ENCODE results near the gene NR2E3.
A peak's percentile ranks its signal among the peaks of the same experiment; 100 is the strongest.

The NR2E3 gene

DNA sequence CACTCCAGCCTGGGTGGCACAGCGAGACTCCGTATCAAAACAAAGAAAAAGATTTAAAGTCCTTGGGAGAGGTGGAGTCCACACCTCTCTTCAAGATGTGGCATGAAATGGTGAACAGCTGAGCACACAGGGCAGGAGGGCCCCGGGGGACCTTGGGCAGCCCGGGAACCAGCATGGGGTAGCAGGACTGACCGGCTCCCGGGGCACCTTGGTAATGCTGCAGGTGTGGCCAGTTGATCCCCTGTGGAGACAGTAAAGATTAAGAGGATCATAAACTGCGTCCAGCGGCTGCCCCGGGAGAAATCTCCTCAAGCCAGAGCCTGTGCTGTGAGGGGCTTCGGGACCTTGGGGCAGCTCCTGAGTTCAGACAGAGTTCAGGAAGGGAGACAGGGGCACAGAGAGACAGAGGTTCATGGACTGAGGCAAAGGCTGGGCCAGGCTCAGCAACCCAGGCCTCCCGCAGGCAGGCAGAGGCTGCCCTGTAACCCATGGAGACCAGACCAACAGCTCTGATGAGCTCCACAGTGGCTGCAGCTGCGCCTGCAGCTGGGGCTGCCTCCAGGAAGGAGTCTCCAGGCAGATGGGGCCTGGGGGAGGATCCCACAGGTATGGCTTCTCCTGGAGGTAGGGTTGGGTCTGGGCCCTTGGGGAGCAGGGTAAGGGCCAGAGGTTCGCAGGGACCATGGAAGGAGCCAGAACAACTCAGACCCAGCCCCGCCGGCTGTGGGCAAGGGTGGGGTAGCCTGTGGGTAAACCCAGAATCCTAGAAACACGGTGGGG, at the start of gene NR2E3:
NR2E3 (plus strand) TSS at position 299 of the 780 bp plus-strand sequence; CDS start at position 489, 190 bp downstream.
- DNase-seq = no peak

DNA sequence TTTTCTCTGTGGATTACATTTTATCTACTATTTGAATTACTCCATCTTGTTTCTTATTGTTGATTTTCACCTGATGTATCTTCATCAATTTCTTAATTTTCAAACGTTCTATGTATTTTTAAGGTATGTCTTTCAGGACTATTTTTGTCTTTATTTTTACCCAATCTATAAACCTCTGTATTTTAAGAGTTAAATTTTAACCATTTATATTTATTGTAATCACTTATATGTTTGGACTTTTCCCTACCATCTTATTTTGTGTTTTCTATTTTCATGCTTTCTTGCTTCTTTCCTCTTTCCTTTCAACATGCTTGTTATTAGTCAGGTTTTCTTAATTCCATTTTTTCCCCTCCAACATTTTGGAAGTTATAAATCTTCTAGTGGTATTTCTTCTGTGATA, 49.5 kb upstream of the NR2E3 start:
- DNase-seq = no peak

DNA sequence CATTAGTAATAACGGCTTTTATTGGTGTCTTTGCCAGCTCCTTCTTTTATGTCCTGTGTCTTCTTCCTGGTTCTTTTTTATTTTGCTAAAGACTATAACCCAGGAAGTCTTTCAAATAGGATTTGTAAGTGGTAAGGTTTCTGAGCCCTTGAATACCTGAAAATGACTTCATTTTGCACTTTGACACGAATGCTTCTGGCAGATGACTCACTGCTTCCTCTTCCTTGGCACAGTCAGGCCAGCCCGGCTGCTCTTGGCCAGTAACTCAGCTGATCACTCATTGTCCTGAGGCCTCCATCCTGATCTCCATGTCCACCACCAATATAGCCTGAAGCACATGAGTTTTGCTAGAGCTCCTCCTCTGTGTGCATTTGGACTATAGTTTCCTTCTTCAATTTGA, 48.7 kb upstream of the NR2E3 start:
- DNase-seq = no peak

DNA sequence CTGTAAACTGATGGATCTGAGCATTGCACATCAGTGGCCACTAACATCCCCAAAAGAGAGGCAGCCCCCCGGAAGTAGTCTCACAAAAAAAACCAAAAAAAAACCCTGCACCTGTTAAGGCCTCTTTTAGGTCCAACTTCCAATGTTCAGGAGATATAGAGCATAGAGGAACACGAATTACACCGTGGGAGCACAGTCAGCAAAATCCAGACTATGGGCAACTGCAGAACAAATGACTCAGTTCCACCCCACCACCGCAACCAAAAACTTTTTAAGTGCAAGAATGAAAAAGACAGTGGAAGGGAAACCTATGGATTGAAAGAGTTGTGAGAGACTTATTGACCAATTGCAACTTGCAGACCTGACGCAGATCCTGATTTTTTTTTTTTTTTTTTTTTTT, 42.2 kb upstream of the NR2E3 start:
- no peak for DNase-seq

DNA sequence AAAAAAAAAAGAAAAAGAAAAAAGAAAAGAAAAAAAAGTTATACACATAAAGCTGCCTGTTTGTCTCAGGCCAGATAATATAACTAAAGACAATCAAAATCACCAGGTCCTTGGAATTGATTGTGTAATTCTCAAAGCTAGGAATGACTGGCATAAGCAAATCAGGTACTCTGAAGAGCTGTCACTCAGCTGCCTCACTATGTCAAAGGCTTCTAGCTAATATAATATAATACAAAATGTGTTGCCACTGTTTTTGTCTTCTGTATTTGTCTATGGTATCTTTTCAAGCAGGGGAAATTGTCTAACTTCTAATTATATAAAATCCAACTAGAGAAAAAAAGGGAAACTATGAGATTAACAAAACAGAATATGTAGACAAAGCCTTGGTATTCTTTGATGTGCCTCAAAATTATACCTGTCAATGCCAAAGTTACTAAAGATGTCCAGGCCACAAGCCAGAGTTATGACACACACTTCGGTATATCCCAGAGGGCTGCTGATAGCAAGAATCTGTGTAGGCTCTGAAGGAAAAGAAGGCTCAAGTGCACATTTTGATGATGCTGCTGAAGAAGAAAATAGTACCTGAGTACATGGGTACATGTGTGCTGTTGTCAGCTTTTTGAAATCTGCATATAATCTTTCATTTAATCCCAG, 37.0 kb upstream of the NR2E3 start:
- no peak for DNase-seq

DNA sequence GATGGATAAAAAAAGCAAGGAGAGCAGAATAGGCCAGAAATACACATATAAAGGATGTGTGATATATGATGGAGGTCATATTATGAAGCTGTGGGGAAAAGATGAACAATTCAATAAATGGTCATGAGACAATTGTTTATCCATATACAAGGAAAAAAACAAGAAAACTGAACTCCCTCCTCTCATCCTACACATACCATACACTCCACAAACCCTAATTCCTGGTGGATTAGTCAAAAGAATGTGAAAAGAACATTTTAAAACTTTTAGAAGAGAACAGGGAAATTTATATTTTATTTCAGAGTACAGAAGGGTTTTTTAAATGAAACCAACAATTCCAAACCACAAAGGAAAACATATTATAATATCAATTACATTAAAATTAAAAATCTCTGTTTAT, 34.5 kb upstream of the NR2E3 start:
- DNase-seq = no peak

DNA sequence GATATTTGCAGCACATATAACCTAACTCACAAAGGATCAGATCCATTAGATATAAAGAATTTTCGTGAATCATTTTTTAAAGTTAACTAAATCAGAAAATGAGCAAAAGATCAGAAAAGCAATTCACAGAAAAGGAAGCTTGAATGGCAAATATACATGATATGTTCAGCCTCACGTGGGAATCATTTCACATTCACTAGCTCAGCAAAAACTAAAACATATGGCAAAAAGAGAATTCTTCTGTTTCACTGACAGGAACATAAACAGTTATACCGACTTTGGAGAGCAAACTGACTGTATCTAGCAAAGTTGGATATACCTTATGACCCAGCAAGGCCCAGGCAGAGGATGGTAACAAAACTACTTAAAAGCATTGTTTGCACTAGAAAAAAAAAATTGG, 34.0 kb upstream of the NR2E3 start:
- no peak for DNase-seq

DNA sequence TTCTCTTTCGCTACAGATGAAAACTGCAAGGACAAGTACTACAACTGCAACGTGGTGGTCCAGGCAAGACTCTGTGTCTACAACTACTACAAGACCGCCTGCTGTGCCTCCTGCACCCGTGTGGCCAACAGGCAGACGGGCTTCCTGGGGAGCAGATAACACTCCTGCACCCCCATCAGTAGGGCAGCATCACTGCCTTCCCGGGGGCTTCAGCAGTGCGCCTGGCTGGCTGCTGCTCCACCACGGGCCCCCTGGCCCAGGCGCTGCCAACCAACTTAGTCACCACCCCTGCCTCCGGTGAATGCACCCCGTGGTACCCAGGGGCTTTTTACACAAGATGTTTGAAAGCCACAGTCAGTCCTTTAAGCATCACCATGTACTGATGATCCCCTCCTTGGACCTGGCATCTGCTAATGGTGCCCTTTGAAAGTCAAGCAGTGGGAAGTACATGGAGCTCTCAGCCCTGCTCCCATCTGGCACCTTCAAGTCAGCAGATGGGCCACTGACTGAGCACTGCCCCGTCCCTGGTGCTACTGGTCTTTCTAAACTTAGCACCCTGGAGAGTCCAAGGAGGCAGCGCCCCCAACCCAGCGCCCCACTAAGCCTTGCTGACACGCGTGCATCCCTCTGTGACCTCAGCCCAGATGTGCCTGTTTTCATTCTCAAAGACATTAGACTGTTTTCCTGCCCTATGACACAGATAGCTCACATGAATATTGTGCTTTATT, 33.0 kb upstream of the NR2E3 start:
- DNase-seq = no peak

DNA sequence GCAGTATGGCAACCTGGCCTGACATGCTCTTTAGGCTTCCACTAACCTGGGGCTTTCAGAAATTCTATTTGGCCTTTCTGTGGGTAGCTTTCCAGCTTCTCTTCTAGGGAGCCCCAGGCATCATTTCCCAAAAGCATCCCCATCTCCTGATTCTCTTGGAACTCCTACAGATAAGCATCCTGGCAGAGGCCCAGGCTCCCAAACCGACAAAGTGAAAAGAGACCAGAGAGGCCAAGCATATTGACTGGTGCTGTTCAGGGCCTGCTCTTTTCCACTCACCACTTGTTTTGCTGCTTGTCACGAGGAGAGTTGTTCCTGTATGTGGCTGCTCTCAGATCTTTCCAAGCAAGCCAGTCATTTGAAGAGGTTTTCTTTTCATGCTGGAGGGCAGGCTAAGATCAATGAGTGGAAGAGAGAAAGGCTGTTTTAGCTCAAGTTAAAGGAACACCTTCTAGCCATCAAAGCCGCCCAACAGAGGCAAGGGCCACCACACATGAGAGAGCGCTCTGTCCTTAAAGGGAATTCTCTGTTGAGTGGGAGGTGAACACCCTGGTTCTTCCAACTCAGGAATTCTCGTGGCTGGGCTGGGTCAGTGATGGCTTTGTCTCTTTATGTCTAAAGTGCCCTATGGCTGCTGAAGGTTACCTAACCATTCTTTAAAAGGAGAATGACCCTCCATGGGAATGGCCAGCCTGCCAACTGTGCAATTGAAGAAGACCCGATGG, 31.1 kb upstream of the NR2E3 start:
- no peak for DNase-seq

DNA sequence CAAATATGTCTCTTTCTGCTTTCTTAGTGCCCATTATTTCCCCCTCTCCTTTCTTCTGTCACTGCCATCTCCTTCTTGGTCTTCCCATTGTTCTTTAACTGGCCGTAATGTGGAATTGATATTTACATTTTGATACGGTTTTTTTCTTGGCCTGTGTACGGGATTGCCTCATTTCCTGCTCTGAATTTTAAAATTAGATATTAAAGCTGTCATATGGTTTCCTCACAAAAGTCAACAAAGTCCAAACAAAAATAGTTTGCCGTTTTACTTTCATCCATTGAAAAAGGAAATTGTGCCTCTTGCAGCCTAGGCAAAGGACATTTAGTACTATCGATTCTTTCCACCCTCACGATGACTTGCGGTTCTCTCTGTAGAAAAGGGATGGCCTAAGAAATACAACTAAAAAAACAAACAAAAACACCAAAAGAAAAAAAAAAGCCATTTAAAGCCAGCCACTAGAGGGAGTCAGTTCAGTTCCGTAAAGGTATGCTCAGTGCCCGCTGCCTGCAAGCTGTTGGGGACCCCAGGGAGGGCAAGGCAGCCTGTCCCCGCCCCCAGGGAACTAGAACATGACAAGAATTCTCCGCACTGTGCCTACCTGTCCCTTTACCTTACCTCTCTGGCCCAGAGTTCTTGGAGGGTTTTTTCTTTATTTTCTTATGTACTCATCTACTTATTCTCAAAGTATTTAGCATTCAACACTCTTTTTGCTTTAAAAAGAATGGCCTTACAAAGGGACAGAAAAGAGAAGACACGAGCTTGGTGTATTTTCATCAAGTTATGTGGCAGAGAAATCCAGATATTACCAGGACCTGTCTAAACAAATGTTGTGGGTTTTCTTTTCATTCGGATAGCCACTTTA, 30.0 kb upstream of the NR2E3 start:
- peak; percentile 46 to 48 for DNase-seq

DNA sequence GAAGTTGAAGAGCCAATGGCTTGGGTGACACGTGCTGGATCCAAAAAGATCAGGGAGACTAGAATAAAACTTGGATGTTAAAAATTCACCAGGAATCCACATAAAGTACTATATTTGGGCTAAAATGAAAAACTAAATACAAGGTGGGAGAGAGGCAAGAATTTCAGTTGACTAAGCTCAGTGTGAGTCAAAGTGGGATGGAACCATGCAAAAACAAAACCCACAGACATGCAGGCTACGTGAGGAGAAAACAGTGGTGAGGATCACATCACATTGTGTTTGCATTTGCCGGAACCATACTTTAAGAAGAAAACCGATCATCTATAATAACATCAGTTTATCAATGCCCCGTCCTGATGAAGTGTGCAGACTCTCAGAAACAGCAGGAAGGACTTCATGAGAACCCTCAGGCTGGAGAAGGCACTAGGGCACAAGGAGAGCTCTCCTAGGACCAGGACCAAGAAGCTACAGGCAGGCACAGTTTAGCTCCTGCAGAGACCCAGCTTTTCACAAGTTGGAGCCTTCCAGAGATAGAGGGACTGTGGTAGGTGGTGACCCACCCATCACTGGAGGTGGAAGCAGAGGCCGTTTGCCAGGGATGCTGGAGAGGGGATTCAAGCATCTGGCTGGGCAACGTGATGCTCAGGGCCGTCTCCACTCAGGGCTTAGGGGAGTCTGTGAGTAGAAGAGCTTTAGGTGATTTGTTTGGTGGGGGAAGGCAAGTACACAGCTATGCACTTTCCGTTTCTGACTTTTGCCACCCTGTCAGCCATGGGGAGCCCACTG, 29.0 kb upstream of the NR2E3 start:
- no peak for DNase-seq

DNA sequence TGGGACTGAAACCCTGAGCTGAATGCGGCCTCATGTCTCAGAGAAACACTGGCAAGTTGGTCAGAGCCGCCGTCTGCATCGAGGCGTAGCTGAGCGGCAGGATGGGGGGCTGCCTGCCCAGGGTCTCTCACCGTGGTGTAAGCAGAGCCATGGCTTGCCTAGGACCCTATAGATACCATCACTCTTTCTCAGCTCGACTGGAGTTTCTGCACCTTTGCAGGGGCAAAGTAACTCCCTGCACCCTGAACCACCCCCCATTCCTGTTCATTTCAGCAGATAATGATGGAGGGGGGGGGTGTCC, 28.4 kb upstream of the NR2E3 start:
- no peak for DNase-seq

DNA sequence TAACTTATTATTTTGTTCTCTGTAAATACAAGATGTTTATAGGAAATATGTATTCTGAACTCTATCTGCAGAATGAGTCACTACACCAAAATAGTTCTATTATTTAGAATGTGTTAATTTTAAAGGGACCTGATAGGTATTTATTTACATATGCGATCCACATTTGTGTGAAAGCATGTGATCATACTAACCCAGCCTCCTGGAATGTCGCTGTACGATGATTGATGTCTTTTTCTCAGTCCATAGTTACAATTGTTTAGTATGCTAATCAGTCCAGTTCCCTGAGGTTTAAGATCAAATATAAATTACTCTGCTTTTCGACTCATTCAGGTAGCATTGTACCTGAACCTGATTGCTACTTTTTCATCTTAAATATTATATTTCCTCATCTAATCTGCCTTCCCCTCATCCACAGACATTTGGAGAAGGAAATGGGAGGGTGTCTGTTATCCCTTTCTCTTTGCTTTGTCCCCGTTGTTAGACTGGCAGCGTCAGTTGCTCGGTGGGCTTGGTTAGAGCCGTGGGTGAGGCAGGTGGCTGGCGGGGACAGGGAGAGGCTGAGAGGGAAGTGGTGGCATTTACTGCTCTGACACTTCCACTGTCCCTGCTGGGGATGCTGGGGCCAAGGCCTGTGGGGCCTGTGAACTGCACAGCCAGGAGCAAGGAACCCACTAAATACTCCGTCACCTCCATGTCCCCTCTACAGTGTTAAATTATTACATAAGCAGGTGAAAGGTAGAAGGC, 27.8 kb upstream of the NR2E3 start:
- no peak for DNase-seq

DNA sequence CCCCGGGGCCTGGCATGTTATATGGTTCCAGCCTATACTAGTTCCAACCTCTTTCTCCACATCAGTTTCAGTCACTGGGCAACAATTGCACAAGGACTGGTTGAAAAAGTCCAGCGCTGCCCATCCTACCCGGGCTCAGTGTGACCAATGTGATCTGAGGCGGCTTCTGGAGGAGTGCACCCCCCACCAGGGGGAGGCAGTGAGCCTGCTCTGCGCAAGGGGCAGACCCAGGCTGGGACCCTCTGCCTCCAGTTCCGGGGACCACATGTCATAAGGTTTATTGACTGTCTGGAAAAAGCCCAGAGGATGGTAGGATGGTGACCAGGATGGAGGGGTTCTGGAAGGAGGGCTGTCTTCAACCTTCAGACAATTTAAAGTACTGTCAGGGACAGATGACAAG, 25.6 kb upstream of the NR2E3 start:
- DNase-seq = no peak

DNA sequence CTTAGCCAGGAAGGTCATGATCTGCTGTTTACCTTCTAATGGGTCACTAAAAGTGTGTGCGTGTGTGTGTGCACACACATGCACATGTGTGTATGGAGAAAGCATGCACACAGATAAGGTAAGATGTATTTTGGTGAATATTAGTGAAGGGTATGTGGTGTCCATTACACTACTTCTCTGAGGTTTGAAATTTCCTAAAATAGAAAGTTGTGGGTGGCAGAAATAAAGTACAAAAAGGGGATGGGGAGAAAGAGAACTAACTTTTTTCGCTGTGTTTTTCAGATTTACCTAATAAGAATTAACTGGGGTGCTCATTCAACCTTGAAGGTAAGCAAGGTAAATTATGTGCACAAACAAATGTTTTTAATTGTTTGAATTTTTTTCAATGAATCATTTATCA, 24.4 kb upstream of the NR2E3 start:
- DNase-seq = no peak

DNA sequence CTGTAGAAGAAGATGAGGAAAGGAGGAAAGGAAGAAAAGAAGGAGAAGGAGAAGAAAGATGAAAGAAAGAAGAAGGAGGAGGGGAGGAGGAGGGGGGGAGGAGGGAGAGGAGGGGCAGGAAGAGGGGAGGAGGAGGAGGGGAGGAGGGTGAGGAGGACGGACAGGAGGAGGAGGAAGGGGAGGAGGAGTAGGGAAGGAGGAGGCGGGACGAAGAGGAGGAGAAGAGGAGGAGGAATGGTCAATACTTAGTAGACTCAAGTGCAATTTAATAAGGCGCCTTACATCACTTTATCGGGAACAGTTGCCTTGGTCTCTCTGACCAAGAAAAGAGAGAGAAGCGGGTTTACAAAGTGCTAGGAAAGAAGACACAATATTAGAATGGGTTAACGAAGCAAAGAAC, 23.7 kb upstream of the NR2E3 start:
- no peak for DNase-seq

DNA sequence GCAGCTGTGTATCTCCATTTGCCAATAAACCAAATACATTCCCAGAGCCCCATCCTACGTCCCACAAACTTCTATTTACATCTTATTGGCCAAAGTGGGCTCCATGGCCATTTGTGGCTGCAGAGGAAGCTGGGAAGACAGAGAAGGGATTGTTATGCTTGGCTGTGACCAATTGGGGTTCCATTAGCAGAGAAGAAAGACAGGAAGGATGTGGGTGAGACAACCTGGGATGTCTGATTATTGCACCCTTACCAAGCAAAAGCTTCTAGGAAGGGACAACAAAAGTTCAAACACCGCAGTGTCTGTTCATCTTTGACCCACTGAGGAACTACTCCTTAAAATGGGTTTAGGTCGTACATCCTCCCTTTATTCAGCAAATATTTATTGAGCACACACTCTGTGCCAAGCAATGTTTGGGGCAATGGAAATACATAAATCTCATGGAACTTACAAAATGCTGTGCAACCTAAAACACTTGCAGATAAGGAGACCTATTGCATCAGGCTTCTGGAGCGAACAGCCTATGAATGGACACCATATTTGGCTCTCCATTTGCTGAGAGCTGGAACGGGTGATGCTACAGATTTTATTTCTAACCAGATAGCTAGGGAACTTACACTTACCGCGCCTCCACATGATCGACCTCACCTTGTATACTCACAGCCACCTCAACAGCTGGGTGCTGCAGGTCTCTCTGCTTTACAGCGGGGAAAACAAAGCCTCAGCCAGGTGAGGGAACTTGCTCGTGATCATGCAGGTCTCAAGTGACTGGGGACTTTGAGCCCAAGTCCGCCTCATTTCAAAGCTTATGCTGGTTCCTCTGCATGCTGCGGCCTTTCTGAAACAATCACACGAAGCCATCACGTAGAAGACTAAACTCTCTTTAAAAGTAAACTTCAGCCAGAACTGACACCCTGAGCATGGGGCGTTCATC, 21.4 kb upstream of the NR2E3 start:
- no peak for DNase-seq

DNA sequence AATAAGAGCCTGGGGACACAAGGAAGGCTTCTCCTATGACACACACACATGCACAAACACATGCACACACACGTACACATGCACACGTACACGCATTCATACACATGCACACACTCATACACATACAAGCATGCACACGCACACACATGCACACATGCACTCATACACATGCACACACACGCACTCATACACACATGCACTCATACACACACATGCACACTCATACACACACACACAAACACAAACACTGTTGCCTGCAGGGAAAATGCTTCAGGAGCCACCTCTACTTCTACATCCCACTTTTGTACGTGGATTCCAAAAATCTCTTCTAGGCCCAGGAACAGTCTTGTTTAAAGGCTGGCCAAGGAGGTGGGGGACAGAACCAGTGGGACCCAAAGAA, 20.7 kb upstream of the NR2E3 start:
- DNase-seq = no peak

DNA sequence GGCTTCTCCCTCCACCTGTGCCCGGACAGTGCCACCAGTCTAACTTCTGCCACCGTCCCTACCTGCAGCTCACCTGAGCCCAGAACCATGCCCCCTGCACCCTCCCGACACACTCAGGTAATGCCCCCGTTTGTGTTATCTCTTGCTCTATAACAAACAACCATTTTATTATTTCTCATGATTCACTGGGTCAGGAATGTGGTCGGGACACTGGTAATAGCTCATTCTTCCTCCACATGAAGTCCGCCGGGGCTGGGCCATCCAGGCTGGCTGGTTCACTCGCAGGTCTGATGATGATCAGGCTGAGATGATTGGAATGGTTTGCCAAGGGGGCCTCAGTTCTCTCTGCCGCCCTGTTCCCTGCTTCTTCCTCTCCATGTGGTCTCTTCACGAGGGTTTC, 20.3 kb upstream of the NR2E3 start:
- no peak for DNase-seq

DNA sequence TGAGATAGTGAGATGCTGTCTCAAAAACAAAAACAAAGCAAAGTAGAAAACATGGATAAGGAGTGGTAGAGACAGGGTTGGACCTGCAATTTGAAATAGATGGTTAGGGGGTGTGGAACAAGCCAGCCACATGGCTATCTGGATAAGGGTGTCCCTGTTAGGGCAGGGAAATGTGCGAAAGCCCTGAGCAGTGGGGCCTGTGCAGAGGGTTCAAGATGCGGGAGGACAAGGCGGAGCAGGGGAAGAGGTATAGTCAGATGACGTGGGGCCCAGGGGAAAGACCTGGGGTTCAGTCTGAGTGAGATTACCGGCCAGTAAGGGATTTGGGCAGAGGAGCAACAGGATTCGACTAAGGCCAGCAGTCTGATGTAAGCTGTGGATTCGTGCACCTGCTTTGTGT, 18.4 kb upstream of the NR2E3 start:
- no peak for DNase-seq
